Sigmoid colon (tissue), 7 donors: Measurements from ENCODE around the gene TNFRSF1B. TPM values are rescaled to one million over a fixed set of nuclear protein-coding genes. Genes with fewer than 3 reads are reported as not detected.

Experiments used
- DNase-seq: peaks from one replicate; pipeline ENCODE4 v3.0.0-alpha.2; 2019
- H3K27ac ChIP-seq, 4 donors: fragments of 200-600 bp; sonication (generic); one replicate each; pipeline ENCODE4 v1.5.1; 2016 to 2019; ENCODE audit warnings: mild to moderate bottlenecking in 1 of 4
- H3K27me3 ChIP-seq, 3 donors: fragments of 200-600 bp; sonication (generic); one replicate each; pipeline ENCODE4 v1.5.1; 2019; ENCODE audit warnings: mild to moderate bottlenecking in 1 of 3
- H3K36me3 ChIP-seq, 4 donors: fragments of 200-600 bp; sonication (generic); one replicate each; pipeline ENCODE4 v1.5.1; 2016 to 2019
- H3K4me1 ChIP-seq, 4 donors: fragments of 200-600 bp; sonication (generic); one replicate each; pipeline ENCODE4 v1.5.1; 2017 to 2019
- H3K4me3 ChIP-seq, 4 donors: fragments of 200-600 bp; sonication (generic); one replicate each; pipeline ENCODE4 v1.5.1; 2017 to 2019; ENCODE audit warnings: mild to moderate bottlenecking in 2 of 4, moderate library complexity in 1 of 4
- H3K9me3 ChIP-seq, 4 donors: fragments of 200-600 bp in 3 of 4; sonication (generic) in 3 of 4; one replicate each; pipeline versions ENCODE4 v1.5.1 to v1.6.1; 2013 to 2019
- EP300 ChIP-seq, 4 donors: sonication (generic); formaldehyde crosslinking; IDR thresholded peaks; one replicate each; pipeline ENCODE4 v1.6.1; 2017; ENCODE audit warnings: antibody characterized with exemption in 4 of 4
- POLR2A ChIP-seq, 2 donors: fragments of 450-650 bp; IDR thresholded peaks; one replicate each; pipeline ENCODE4 v1.6.1; 2016; ENCODE audit warnings: antibody characterized with exemption in 2 of 2, mild to moderate bottlenecking in 2 of 2, moderate library complexity in 2 of 2
- POLR2AphosphoS5 ChIP-seq, 4 donors: sonication (generic); formaldehyde crosslinking; IDR thresholded peaks; one replicate each; pipeline ENCODE4 v1.6.1; 2017; ENCODE audit warnings: antibody characterized with exemption in 4 of 4
- WGBS, 2 donors: extraction: QIAGEN DNeasy Blood & Tissue Kit; methylation state at CpG; one replicate each; pipeline ENCODE4 v1.1.7; 2013; 5-methylcytosine and 5-hydroxymethylcytosine counted together
- intact Hi-C: fragments of 100-400 bp; cut with DNase I; formaldehyde crosslinking; loops from one replicate; pipeline ENCODE4 v1.15.1; 2023
- polyA plus RNA-seq, 3 donors: library from polyadenylated mRNA; stranded (reverse); fragments of 200-250 nt; gene quantifications; one replicate each; pipeline ENCODE4 v1.2.3, GENCODE V29; 2013
- total RNA-seq, 4 donors: library from RNA; depleted of rRNA; stranded (reverse); fragments of >200 nt; gene quantifications; one replicate each; pipeline ENCODE4 v1.1.0, GENCODE V29; 2016
- TF ChIP-seq, protein P1 (sequence below), 4 experiments: fragments of 450-650 bp in 3 of 4; fragments of 200-600 bp in 1 of 4; IDR thresholded peaks; one replicate each; pipeline ENCODE4 v1.5.1; 2016 to 2019; ENCODE audit warnings: antibody characterized with exemption in 4 of 4, mild to moderate bottlenecking in 3 of 4, moderate library complexity in 2 of 4
- donor health status: healthy with polysubstance abuse.
- donor health status: Bipolar disorder and iron deficiency.
- donor health status: healthy.

TNFRSF1B gene
- total and polyA plus RNA-seq, 7 donors: 4.2 to 37.2 (median 18.6) TPM

GRCh38 chr1:12140515-12141162, 26.2 kb upstream of the TNFRSF1B start:
- no peak for DNase-seq
- TF ChIP-seq EP300 (IDR thresholded peaks at IDR 0.05) (no peak), POLR2A (IDR thresholded peaks at IDR 0.05) (no peak)
- TF ChIP-seq, protein P1, sequence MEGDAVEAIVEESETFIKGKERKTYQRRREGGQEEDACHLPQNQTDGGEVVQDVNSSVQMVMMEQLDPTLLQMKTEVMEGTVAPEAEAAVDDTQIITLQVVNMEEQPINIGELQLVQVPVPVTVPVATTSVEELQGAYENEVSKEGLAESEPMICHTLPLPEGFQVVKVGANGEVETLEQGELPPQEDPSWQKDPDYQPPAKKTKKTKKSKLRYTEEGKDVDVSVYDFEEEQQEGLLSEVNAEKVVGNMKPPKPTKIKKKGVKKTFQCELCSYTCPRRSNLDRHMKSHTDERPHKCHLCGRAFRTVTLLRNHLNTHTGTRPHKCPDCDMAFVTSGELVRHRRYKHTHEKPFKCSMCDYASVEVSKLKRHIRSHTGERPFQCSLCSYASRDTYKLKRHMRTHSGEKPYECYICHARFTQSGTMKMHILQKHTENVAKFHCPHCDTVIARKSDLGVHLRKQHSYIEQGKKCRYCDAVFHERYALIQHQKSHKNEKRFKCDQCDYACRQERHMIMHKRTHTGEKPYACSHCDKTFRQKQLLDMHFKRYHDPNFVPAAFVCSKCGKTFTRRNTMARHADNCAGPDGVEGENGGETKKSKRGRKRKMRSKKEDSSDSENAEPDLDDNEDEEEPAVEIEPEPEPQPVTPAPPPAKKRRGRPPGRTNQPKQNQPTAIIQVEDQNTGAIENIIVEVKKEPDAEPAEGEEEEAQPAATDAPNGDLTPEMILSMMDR (IDR thresholded peaks at IDR 0.05): no peak
- Histone ChIP-seq H3K4me1 (peaks cover 0 to 22% (median 14%) of the 10 kb centered on the region in 4 donors), H3K27ac (no peak overlapping the region), H3K36me3 (no peaks in the 10 kb centered on the region), H3K9me3 (no peaks in the 10 kb centered on the region), H3K4me3 (no peak overlapping the region), H3K27me3 (no peaks in the 10 kb centered on the region)
- intact Hi-C loops: no loop called here
- 86 to 89% methylated on average over 12 of the region's 12 CpGs for WGBS, 2 donors

DNA sequence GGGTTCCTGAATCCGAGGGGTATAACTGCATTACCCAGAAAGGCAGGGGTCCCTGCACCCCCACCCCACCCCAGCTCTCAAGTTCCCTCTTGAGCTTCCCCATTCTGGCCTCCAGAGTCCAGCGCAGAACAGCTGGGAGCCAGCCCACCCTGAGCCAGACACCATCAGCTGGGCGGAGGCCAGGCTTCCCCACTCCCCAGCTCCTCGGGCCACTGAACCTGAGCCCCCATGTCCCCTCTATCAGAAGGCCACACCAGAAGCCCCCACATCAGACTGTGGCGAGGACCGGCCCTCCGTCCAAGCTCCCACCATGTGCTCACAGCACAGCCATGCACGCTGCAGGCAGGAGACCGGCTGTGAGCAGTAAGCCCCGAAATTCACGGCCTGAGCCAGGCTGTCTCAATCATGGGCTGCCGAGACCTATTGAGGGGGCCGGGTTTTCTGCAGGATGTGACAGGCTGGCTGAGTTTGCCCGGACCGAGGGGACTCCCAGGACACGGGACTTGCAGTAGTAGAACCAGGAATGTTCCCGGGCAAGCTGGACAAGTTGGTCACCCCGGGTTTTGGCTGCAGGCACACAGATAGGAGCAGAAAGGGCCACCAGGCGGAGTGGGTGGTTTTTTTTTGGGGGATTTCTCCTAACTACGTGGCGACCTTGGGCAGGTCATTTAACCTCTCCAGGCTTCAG, 25.5 kb upstream of the TNFRSF1B start:
- Histone ChIP-seq H3K27ac (no peak overlapping the region), H3K36me3 (no peaks in the 10 kb centered on the region), H3K4me3 (no peak overlapping the region), H3K9me3 (no peaks in the 10 kb centered on the region), H3K27me3 (no peaks in the 10 kb centered on the region), H3K4me1 (peaks cover 0 to 20% (median 13%) of the 10 kb centered on the region in 4 donors)
- WGBS, 2 donors: 88 to 89% methylated on average over 21 of the region's 21 CpGs
- TF ChIP-seq EP300 (IDR thresholded peaks at IDR 0.05) (no peak), POLR2A (IDR thresholded peaks at IDR 0.05) (no peak), POLR2AphosphoS5 (IDR thresholded peaks at IDR 0.05) (no peak)
- TF ChIP-seq, protein P1 (IDR thresholded peaks at IDR 0.05): no peak
- no peak for DNase-seq
- intact Hi-C loops: no loop called here

DNA sequence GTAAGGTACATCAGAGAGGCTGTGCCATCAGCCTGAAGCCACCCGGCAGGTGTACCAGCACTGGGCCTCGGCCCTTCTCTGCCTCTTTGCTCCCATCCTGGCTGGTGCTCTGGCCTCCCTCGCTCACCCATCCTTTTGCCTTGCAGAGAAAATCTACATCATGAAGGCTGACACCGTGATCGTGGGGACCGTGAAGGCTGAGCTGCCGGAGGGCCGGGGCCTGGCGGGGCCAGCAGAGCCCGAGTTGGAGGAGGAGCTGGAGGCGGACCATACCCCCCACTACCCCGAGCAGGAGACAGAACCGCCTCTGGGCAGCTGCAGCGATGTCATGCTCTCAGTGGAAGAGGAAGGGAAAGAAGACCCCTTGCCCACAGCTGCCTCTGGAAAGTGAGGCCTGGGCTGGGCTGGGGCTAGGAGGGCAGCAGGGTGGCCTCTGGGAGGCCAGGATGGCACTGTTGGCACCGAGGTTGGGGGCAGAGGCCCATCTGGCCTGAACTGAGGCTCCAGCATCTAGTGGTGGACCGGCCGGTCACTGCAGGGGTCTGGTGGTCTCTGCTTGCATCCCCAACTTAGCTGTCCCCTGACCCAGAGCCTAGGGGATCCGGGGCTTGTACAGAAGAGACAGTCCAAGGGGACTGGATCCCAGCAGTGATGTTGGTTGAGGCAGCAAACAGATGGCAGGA, 24.5 kb upstream of the TNFRSF1B start:
- intact Hi-C loops: no loop called here
- no peaks in the 10 kb centered on the region for H3K9me3 ChIP-seq
- no peaks in the 10 kb centered on the region for H3K27me3 ChIP-seq
- peak overlapping the region in 2 of 4 donors; percentile 49 to 68 for H3K27ac ChIP-seq
- 88 to 93% methylated on average over 18 of the region's 18 CpGs for WGBS, 2 donors
- DNase-seq: no peak
- no peak overlapping the region for H3K4me3 ChIP-seq
- TF ChIP-seq, protein P1 (IDR thresholded peaks at IDR 0.05): no peak
- TF ChIP-seq POLR2AphosphoS5 (IDR thresholded peaks at IDR 0.05) (no peak), POLR2A (IDR thresholded peaks at IDR 0.05) (no peak), EP300 (IDR thresholded peaks at IDR 0.05) (no peak)
- no peaks in the 10 kb centered on the region for H3K36me3 ChIP-seq
- peaks cover 0 to 20% (median 13%) of the 10 kb centered on the region in 4 donors for H3K4me1 ChIP-seq

DNA sequence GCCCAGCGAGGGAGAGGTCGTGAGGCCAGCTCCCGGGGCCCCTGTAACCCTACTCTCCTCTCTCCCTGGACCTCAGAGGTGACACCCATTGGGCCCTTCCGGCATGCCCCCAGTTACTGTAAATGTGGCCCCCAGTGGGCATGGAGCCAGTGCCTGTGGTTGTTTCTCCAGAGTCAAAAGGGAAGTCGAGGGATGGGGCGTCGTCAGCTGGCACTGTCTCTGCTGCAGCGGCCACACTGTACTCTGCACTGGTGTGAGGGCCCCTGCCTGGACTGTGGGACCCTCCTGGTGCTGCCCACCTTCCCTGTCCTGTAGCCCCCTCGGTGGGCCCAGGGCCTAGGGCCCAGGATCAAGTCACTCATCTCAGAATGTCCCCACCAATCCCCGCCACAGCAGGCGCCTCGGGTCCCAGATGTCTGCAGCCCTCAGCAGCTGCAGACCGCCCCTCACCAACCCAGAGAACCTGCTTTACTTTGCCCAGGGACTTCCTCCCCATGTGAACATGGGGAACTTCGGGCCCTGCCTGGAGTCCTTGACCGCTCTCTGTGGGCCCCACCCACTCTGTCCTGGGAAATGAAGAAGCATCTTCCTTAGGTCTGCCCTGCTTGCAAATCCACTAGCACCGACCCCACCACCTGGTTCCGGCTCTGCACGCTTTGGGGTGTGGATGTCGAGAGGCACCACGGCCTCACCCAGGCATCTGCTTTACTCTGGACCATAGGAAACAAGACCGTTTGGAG, 23.7 kb upstream of the TNFRSF1B start:
- Histone ChIP-seq H3K36me3 (no peaks in the 10 kb centered on the region), H3K27me3 (no peaks in the 10 kb centered on the region), H3K27ac (peak overlapping the region; percentile 34 to 68 (median 52)), H3K9me3 (no peaks in the 10 kb centered on the region), H3K4me3 (no peak overlapping the region), H3K4me1 (peaks cover 0 to 20% (median 13%) of the 10 kb centered on the region in 4 donors)
- WGBS, 2 donors: 69 to 85% methylated on average over 21 of the region's 21 CpGs
- DNase-seq: peak; percentile 78
- TF ChIP-seq POLR2AphosphoS5 (IDR thresholded peaks at IDR 0.05) (no peak), EP300 (IDR thresholded peaks at IDR 0.05) (no peak), POLR2A (IDR thresholded peaks at IDR 0.05) (no peak)
- TF ChIP-seq, protein P1 (IDR thresholded peaks at IDR 0.05): no peak
- intact Hi-C loops: no loop called here
